Jurkat, Clone E6-1 (cell line): ENCODE data around the gene ORAI3. TPM values are rescaled to one million over a fixed set of nuclear protein-coding genes. Genes with fewer than 3 reads are reported as not detected.

ENCODE experiments used
- DNase-seq: peaks from one replicate; pipeline ENCODE4 v3.0.0-alpha.2; 2011; ENCODE audit warnings: low read depth, low spot score
- H3K4me3 ChIP-seq: 2 replicates; pipeline ENCODE4 v1.5.1; 2011; ENCODE audit warnings: mild to moderate bottlenecking, low read length, control low read depth, moderate library complexity
- polyA plus RNA-seq: library from polyadenylated mRNA; unstranded; fragments of >200 nt; gene quantifications from one replicate; pipeline ENCODE4 v1.2.1, GENCODE V29; 2012; ENCODE audit warnings: missing spikeins; ENCODE audit not compliant: insufficient read length, insufficient read depth

Gene ORAI3
- not detected for polyA plus RNA-seq

DNA sequence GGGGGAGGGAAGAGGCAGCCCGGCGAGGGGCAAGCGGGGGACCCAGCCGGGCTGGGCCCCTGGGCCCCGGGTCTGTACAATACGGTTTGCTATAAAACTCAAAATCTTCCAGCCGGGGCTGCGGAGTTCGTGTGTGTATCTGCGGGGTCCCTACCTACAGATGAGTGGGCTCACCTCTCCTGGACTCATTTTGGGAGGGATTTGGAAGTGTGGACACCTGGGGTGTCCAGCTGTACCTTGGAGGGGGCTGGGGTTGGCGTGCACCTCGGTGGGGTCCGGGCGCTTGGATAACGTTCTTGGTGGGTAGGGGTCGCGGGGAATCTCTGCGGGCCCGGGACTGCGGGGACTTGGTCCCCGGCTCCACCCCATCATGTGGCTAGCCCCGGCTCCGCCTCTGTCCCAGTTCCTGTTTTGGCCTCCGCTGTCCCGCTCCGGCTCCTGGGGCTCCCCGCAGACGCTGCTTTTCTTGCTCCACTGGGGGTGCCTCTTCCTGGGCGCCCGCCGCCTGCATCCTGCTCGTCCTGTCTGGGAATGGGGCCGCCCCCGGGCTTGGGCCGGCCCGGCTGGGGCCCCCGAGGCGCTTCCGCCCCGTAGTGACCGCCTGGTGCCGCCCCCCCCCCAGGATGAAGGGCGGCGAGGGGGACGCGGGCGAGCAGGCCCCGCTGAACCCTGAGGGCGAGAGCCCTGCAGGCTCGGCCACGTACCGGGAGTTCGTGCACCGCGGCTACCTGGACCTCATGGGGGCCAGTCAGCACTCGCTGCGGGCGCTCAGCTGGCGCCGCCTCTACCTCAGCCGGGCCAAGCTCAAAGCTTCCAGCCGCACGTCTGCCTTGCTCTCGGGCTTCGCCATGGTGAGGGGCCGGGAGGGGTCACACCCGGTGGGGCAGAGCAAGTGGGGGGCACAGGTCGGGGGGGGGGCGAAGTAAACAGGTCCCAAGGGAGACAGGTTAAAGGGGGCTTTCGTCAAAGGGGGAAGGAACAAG is at the start of gene ORAI3:
TSS of gene ORAI3 (plus strand) at position 402 of the 983 bp plus-strand sequence. CDS start at position 624, 222 bp downstream.
- peak within 1 kb of the TSS; percentile 15; the same call in 1 of the 2 replicates for H3K4me3 ChIP-seq
- DNase-seq, result no peak

DNA sequence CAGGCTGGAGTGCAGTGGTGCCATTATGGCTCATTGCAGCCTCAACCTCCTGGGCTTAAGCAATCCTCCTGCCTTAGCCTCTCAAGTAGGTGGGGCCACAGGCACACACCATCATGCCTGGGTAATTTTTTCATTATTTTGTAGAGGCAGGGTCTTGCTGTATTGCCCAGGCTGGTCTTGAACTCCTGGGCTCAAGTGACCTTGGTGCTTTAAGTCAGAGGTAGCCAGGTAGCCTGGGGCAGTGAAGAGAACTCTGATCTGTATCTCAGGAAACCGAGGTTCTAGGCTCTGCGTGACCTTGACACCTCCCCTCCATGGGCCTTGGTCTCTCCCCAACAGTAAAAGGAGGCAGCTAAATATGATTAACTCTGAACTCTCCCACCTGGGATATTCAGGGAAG is 49.1 kb upstream of the ORAI3 start:
- DNase-seq, result no peak
- no peak overlapping the region for H3K4me3 ChIP-seq

DNA sequence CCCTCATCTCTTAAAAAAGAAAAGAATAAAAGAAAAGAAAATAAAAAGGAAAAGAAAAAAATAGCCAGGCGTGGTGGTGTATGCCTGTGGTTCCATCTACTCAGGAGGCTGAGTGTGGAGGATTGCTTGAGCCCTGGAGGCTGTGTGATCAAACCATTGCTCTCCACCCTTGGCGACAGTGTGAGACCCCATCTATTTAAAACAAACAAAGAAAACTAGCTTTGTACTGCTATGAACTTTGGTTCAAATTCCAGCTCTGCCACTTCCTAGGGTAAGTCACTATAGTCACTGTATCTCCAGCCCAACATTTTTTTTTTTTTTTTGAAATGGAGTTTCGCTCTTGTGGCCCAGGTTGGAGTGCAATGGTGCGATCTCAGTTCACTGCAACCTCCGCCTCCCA is 48.3 kb upstream of the ORAI3 start:
- no peak for DNase-seq
- no peak overlapping the region for H3K4me3 ChIP-seq

DNA sequence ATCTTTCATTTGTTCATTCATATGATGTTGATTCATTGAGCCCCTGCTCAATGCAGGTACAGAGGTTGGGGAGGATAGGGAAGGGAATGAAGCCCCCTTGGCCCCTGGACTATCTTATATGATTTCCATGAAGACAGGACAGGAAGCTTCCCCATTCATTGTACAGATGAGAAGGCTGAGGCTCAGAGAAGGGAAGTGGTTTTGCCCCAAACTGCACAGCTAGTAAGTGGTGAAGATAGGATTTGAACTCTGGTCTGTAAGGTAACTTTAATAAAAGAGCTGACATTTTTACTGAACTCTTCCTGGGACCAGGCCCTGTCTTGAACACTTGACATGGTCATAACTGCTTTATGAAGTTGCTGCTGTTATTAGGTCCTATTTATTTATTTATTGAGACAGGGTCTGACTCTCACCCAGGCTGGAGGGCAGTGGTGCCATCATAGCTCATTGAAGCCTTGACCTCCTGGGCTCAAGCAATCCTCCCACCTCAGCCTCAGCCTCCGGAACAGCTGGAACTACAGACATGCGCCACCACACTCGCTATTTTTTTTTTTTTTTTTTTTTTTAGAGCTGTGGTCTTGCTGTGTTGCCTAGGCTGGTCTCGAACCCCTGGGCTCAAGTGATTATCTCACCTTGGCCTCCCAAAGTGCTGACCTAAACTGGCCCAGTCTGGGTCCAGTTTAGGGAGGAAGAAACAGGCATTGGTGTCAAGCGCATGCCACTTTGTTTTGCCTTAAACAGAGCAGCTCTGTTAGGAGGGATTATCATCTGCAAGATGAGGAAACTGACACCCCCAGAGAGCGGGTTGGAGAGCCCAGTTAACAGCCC is 47.5 kb upstream of the ORAI3 start:
- peak overlapping the region; percentile 50 for H3K4me3 ChIP-seq
- peak; percentile 55 for DNase-seq

DNA sequence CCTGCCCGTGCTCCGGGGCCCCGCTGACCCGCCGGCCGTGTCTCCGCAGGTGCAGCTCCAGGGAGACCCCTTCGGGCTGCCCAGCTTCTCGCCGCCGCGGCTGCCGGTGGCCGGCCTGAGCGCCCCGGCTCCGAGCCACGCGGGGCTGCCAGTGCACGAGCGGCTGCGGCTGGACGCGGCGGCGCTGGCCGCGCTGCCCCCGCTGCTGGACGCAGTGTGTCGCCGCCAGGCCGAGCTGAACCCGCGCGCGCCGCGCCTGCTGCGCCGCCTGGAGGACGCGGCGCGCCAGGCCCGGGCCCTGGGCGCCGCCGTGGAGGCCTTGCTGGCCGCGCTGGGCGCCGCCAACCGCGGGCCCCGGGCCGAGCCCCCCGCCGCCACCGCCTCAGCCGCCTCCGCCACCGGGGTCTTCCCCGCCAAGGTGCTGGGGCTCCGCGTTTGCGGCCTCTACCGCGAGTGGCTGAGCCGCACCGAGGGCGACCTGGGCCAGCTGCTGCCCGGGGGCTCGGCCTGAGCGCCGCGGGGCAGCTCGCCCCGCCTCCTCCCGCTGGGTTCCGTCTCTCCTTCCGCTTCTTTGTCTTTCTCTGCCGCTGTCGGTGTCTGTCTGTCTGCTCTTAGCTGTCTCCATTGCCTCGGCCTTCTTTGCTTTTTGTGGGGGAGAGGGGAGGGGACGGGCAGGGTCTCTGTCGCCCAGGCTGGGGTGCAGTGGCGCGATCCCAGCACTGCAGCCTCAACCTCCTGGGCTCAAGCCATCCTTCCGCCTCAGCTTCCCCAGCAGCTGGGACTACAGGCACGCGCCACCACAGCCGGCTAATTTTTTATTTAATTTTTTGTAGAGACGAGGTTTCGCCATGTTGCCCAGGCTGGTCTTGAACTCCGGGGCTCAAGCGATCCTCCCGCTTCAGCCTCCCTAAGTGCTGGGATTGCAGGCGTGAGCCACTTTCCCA is 46.6 kb upstream of the ORAI3 start:
- DNase-seq, result no peak
- peak overlapping the region; percentile 51 for H3K4me3 ChIP-seq

DNA sequence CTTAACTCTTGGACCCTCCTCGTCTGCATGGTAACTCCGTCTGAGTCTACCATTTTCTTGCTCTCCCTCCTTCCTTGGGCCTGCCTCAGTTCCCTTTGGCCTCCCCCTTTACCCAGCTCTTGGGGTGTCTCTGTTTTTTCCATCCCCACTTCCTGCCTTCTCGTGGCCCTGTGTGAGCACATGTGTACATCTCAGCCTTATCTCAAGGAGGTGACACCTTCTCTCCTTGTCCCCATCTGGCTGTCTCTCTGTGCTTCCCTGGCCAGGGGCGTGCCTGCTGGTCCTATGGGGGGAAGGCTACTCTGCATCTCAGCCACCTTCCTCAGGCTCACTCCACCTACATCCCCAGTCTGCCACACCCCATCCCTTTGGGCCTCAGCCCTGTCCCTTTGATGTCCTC is 45.9 kb upstream of the ORAI3 start:
- peak overlapping the region; percentile 51 for H3K4me3 ChIP-seq
- peak; percentile 34 for DNase-seq

DNA sequence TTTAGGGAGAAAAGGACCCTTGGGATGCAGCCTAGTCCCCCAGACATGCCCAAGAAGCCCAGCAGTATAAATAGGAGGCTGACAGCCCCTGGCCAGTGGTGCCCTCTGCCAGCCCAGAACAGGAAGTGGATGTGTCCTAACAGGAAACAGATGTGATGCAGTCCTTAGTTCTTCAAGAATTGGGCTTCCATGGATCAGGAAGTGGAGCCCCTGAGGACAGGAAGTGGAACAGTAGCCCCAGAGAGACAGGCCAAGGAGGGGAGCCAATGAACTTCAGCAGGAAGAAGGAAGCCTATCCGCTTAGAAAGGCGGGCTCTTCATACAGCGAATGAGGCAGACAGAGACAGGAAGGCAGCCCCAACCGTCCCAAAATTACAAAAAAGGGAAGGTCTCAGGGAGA is 45.3 kb upstream of the ORAI3 start:
- peak; percentile 44 for DNase-seq

DNA sequence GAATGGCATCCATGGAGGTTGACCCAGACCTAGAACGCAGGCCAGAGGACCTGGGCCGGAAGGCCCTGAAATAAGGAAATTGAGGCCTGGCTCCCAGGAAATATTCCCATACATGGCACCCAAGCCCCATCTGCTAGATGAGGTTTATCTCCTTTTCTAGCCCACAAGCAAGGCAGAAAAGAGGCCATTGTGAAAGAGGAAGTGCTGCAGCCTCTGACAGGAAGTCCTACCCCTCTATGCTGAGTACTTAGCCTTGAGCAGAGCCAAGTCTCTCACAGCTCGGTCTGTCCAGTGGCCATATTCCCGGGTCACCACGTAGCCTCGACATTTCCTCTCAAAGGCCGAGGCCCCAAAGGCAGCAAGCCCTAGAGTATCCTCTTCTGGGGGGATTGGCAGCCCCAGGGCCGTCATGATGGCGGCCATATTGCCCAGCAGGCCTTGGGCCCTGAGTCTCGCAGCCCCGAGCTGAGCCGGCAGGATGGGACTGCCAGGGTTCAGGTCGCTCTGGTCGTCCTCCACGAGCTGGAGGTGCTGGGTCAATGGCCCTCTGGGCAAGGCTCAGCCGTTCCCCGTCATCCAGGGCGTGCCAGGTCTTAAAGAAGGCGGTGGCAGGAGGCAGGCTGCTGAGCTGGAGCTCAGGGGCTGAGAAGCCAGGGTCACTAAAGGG is 44.6 kb upstream of the ORAI3 start:
- H3K4me3 ChIP-seq, result no peak overlapping the region
- DNase-seq, result no peak

More for the DNA sequence above, 45.3 kb upstream of the ORAI3 start:
- H3K4me3 ChIP-seq, result no peak overlapping the region

DNA sequence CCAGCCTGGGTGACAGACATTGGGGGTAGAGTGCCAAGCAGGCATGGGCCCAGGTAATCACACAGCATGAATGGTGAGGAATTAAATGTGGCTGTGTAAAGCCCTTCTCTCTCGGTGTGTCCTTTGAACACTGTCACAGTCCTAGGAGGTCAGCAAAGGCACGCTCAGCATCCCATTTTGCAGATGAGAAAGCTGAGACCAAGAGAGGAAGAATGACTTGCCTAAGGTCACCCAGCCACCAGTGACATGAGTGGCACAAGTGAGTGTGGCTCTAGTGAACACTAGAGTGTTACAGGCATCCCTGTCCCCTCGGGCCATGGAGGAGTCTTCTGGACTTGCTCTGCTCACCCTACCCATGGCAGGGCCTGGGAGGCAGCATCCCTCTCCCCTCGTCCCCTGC is 41.8 kb upstream of the ORAI3 start:
- no peak for DNase-seq
- H3K4me3 ChIP-seq, result no peak overlapping the region

DNA sequence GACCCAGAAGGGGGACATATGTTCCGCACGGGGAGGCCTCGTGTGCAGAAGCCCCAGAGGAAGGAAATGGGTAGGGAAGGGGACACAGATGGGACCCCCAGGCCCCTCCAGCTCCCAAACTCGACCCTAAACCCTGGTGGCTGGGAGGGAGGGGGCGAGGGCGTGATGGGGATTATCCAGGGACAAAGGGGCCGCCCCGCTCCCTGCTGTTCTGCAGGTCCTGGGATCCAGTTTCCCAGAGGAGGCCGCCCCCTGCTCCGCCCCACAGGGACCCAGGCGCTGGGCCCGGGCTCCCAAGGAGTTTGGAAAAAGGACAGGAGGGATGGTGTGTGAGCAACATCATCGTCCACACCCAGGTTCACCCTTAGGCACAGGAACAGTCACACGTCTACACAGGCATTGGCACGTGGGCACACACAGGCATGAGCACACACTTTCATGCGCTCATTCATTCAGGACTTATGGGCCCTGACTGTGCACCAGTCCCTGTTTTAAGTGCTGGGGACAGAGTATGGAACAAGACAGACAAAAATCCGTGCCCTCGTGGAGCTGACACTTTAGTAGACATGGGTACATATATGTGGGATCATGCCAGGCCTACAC is 38.3 kb upstream of the ORAI3 start:
- no peak overlapping the region for H3K4me3 ChIP-seq
- DNase-seq, result no peak

DNA sequence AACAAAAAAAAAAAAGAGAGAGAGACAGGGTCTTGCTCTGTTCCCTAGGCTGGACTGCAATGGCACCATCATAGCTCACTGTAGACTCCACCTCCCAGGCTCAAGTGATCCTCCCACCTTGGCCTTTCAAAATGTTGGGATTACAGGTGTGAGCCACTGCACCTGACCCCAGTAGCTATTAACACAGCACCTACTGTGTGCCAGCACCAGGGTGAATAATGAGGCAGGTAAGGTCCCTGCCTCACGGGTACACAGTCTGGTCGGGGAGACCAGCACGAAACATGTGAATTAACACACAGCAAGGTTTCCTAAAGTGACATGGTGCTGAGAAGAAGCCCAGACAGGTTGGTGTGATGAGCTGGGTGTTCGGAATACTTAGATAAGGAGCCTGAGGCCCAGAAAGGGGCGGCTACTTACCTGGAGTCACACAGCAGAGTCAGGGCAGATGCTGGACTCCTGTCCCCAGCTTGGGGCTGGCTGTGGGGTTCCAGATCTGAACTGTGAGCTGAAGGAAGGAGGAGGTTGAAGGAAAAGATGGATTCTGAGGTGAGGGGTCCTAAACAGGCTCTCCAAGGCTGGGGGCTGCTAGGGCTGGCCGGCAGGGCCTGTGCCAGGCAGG is 36.0 kb upstream of the ORAI3 start:
- DNase-seq, result no peak
- no peak overlapping the region for H3K4me3 ChIP-seq

DNA sequence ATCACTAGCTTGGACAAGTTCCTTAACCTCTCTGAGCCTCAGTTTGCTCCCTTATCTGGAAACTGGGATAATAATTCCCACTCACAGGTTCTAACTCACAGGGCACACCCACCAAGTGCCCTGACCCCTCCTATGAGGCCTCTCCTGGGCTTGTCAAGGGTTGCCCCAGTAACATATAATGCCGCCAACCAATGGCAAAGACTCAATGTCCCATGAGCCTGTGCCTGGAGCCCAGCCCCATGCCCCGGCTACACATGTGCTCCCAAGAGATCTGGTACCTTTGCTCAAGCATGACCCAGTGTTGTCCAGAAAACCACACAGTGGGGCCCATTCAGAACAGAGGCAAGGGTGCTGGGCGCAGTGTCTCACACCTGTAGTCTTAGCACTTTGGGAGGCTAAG is 34.0 kb upstream of the ORAI3 start:
- H3K4me3 ChIP-seq, result no peak overlapping the region
- no peak for DNase-seq

DNA sequence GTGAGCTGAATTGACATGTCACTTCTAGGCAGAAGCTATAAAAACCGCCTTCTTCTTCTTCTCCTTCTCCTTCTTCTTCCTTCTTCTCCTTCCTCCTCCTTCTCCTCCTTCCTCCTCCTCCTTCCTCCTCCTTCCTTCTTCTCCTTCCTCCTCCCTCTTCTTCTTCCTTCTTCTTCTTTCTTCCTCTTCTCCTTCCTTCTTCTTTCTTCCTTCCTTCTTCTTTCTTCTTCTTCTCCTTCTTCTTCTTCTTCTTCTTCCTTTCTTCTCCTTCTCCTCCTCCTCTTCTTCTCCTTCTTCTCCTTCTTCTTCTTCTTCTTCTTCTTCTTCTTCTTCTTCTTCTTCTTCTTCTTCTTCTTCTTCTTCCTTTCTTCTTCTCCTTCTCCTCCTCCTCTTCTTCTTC is 30.3 kb upstream of the ORAI3 start:
- no peak for DNase-seq
- H3K4me3 ChIP-seq, result no peak overlapping the region

DNA sequence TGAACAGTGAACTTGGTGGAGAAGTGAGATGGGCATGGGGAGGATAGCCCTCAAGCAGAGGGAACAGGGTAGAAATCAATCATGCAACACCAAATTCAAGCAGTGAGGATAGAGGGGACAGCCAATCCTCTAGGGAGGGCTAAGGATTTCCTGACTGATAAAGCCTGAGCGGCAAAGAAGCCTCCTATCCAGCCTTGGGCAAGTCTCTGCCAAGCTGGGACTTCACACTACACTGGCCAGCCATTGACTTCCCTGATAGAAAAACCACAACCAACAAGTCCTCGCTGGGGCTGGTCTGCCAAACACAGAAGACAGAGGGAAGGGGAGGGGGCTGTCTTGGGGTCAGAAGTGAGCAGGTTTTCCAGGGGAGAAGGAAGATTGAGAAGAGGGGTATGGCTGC is 28.0 kb upstream of the ORAI3 start:
- DNase-seq, result no peak
- no peak overlapping the region for H3K4me3 ChIP-seq

DNA sequence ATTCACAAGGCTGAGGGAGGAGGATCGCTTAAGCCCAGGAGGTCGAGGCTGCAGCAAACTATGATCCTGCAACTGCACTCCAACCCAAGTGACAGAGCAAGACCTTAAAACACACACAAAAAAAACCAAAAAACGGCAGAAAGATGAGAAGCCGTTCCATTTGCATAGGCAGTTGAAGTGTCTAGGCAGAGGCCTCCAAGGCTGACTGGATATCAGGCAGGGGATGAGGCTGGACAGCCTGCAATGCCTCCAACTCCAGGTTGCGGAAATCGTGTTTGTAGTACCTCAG is 27.5 kb upstream of the ORAI3 start:
- H3K4me3 ChIP-seq, result peak overlapping the region; percentile 99
- DNase-seq, result no peak

DNA sequence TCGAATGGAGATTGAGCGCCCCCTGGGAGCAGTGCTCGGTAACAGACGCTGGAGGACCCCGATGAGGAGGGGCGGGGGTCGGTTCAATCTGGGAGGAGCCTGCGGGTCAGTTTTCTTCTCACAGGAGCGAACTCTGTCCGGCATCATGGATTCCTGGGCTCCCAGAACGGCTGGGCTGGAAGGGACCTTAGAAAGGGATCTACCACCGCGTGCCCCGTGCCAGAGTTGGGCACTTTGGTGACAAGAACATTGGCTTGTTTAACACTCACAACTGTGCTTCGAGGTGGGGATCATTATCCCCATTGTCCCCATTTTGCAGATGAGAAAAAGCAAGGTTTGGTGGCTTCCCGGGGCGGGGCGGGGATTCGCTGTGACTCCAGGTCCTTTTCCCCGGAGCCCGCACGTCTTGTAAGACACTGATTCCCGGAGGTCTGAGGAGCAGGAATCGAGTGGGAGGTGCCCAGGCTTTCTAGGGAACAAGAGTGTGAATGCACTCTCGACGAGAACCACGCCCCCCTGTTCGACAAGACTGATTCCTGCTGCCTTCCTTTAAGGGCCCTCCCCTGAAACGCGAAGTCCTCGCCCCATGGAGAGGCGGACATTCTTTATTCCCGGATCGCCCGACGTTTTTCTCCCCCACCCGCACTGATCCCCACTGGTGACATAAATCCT is 27.0 kb upstream of the ORAI3 start:
- H3K4me3 ChIP-seq, result peak overlapping the region; percentile 99
- peak; percentile 80 for DNase-seq

DNA sequence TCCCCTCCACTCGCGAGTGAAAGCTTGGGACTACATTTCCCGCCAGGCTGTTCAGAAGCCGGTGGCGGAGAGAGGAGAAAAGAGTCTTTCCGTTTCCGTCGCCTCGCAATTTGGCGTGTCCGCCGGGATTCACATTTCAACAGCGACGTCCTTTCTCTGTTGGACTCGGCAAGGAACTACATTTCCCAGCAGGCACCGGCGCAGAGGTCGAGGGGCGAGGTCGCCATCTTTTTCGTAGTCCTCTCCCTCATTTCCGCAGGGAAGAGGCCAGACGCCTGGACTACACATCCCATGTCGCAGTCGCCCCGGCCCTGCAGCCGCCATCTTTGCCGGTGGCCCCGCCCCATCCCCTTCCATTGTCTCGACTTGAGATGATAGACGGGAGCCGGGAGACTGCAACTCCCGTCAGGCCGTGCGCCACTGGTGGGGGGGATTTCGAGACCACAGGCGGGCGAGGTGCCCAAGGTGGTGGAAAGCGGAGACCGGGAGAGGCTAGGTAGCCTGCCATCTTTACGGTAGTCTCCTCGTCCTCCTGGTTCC is 26.4 kb upstream of the ORAI3 start:
- peak; percentile 99 for DNase-seq
- H3K4me3 ChIP-seq, result peak overlapping the region; percentile 99
